ENCODE data around the gene PARVB.
A peak's percentile ranks its signal among the peaks of the same experiment; 100 is the strongest.

GRCh38 chr22:44091021-44091721, 67.1 kb downstream of the PARVB start:
- no peak for TF ChIP-seq POLR2A (IDR thresholded peaks at IDR 0.05)
- peak in 2 of 5 experiments; percentile 12 to 24 for TF ChIP-seq CTCF (IDR thresholded peaks at IDR 0.05)
